Renal cortical epithelial cell (primary cell): ENCODE measurements around the gene RNGTT. TPM values are rescaled to one million over a fixed set of nuclear protein-coding genes. Genes with fewer than 3 reads are reported as not detected.
"Not testable (repeated sequence)": the region's sequence is repeated elsewhere in the genome, so short reads cannot be mapped to it uniquely, and the experiment has no call there.

Experiments
- DNase-seq: peaks from one replicate; pipeline ENCODE4 v3.0.0-alpha.2; 2011; ENCODE audit warnings: low read depth
- total RNA-seq: library from RNA; depleted of rRNA; stranded (reverse); fragments of >200 nt; gene quantifications from 2 replicates; pipeline ENCODE4 v1.2.3, GENCODE V29; 2014

Gene RNGTT
- total RNA-seq, 1 donor from 2014 or later, result 27.1 TPM

DNA sequence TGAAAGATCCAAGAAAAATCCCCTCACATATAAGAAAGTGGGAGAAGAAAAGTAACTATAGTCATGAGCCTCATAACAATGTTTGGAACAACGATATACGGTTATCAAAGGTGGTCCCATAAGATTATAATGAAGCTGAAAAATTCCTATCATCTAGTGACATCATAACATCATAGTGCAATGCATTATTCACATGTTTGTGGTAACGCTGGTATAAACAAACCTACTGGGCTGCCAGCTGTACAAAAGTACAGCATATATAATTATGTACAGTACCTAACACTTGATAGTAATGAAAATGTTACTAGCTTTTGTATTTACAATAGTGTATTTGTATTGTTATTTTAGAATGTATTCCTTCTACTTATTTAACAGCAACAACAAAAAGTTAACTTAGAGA is 240.7 kb downstream of the RNGTT start:
- DNase-seq, result no peak

DNA sequence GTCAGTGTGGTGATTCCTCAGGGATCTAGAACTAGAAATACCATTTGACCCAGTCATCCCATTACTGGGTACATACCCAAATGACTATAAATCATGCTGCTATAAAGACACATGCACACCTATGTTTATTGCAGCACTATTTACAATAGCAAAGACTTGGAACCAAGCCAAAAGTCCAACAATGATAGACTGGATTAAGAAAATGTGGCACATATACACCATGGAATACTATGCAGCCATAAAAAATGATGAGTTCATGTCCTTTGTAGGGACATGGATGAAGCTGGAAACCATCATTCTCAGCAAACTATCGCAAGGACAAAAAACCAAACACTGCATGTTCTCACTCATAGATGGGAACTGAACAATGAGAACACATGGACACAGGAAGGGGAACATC is 247.0 kb downstream of the RNGTT start:
- not testable (repeated sequence) for DNase-seq

DNA sequence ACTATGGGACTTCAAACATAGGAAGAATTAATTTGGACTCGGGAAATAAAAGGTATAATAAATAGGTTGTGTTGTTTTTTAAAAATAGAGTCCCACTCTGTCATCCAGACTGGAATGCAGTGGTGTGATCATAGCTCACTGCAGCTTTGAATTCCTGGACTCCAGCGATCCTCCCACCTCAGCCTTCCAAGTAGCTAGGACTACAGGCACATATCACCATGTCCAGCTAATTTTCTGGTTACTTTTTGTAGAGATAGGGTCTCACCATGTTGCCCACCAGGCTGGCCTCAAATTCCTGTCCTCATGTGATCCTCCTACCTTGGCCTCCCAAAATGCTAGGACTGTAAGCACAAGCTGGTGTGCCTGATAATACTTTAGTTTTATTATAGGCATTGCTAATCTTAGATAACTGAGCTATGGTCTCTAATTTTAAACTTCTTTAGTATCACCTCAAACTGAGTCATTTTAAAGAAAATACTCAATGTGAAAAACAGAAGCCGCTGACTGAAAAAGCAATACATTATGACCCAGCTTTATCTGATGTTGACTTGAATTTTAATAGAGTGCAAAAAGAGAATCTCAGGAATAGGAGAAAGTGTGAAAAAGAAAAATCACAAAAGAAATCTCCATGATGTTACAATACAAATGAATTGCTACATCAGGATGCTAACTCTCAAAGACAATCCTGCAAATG is 251.0 kb downstream of the RNGTT start:
- DNase-seq, result no peak

DNA sequence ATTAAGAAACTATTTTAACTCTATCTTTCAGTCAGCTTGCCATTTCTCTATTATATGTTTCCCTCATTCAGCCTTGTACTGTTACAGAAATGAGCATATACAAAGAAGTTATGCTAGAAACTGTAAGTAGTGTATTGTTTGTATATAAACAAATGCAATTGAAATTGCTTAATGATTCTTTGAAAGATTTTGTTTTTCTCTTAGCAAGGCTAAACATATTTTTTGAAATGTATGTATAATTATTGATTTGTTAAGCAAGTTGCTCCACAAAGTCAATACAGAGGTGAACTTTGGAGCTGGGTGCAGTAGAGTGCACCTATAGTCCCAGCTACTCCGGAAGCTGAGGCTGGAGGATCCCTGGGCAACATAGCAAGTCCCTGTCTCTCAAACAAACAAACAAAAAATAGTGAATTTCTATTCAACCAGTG is 253.6 kb downstream of the RNGTT start:
- DNase-seq, result no peak

GRCh38 chr6:88708197-88708744 is 255.1 kb downstream of the RNGTT start:
- DNase-seq, result peak; percentile 8

GRCh38 chr6:88705601-88706000 is 257.8 kb downstream of the RNGTT start:
- DNase-seq, result no peak

DNA sequence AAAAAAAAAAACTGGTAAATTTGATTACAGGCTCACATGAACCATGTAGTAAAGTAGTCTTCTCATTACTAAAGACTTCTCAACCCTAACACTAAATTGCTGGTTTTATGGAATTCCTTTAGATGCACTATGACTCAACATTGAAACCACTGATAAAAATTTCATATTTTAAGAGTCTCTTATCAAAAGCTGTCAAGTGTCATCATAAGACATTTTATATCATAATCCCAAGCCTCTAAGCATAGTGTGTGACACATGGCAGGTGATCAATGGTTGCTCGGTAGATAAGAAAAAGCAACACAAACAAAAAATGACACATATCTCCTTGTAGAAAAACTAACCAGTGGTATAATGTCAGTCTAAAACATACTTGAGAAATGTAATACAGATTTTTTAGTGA is 258.4 kb downstream of the RNGTT start:
- DNase-seq, result no peak

- no peak for DNase-seq
These were observed 260.4 kb downstream of the RNGTT start for GRCh38 chr6:88702956-88703556.

GRCh38 chr6:88698661-88699060 is 264.8 kb downstream of the RNGTT start:
- DNase-seq, result peak; percentile 41

DNA sequence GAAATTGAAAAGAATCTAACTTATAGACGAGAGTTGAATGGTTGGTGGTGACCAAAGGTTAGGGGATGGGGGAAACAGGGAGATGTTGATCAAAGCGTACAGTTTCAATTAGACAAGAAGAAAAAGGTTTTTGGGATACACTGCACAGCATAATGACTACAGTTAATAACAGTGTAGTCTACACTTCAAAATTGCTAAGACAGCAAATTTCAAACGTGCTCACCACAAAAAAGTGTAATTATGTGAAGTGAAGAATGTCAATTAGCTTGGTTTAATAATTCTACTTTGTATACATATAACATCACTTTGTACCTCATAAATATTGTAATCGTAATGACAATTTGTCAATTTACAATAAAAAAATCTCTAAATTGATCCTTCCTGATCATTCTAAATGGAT is 267.5 kb downstream of the RNGTT start:
- DNase-seq, result no peak

DNA sequence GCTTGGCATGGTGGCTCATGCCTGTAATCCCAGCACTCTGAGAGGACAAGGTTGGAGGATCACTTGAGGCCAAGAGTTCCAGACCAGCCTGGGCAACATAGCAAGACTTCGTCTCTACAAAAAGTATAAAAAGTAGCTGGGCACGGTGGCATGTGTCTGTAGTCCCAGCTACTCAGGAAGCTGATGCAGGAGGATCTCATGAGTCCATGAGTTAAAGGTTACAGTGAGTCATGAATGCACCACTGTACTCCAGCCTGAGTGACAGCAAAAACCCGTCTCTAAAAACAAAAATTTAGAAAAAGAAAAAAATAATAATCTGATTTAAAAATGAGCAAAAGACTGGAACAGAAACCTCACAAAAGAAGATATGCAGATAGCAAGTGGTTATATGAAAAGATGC is 279.7 kb downstream of the RNGTT start:
- DNase-seq, result peak; percentile 14

DNA sequence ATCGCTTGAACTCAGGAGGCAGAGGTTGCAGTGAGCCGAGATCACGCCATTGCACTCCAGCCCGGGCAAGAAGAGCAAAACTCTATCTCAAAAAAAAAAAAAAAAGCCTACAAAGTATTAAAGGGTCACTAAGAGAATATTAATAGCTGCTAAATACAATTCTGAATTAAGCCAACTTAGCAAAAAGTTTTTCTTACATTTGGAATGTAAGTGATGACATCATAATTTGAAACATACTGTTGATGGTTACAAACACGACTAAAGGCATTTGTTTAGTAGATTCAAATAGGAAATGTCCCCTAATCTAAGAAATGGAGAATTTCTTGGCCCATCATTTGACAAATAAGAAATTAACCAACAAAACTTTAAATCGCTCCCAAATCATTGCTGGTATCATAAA is 282.8 kb downstream of the RNGTT start:
- DNase-seq, result no peak

- peak; percentile 38 for DNase-seq
These were observed 283.6 kb downstream of the RNGTT start for GRCh38 chr6:88679841-88680240.

- DNase-seq, result no peak
These were observed 286.1 kb downstream of the RNGTT start for GRCh38 chr6:88677356-88677755.

DNA sequence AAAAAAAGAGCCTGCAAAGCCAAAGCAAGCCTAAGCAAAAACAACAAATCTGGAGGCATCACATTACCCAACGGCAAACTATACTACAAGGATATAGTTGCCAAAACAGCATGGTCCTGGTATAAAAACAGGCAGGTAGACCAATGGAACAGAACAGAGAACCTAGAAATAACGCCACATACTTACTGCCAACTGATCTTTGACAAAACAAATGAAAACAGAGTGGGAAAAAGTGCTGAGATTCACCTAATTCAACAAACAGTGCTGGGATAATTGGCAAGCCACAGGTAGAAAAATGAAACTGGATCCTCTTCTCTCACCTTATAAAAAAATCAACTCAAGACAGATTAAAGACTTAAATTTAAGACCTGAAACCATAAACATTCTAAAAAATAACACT is 291.8 kb downstream of the RNGTT start:
- DNase-seq, result no peak

GRCh38 chr6:88670369-88670768 is 293.0 kb downstream of the RNGTT start:
- peak; percentile 49 for DNase-seq

DNA sequence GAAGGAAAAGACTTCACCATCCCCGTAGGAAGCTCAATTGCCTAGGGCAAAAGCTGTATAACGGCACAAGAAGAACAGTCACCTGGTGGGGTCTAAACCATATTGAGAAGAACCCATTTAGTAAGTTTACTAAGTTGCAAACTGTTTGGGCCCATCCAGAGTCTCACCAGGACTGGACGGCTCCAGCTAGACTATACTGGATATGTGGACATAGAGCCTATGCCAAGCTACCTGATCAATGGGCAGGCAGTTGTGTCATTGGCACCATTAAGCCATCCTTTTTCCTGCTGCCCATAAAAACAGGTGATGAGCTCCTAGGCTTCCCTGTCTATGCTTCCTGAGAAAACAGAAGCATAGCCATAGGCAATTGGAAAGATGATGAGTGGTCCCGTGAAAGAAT is 293.9 kb downstream of the RNGTT start:
- DNase-seq, result no peak

DNA sequence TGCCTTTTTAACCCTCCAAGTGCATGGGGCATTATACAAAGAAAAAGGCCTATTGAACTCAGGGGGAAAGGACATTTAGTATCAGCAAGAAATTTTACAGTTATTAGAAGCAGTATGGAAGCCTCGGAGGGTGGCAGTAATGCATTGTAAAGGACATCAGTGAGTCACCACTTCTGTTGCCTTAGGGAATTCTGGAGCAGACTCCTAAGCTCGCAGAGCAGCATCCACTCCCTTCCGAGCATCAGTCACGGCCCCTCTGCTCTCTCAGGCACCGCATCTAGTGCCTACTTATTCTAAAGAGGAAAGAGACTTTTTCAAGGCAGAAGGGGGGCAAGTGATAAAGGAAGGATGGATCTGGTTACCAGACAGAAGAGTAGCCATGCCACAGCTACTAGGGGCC is 296.5 kb downstream of the RNGTT start:
- DNase-seq, result no peak

DNA sequence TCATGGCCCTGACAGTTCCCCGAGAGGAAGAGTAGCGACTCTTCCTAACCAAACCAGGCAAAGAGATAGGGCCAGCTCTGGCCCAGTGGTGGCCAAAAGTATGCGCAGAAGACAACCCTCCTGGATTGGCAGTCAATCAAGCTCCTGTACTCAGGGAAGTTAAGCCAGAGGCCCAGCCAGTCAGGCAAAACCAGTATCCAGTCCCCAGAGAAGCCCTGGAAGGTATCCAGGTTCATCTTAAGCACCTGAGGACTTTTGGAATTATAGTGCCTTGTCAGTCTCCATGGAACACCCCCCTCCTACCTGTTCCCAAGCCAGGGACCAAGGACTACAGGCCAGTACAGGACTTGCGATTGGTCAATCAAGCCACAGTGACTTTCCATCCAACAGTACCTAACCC is 298.3 kb downstream of the RNGTT start:
- no peak for DNase-seq

- no peak for DNase-seq
These were observed 299.6 kb downstream of the RNGTT start for GRCh38 chr6:88663801-88664200.

- peak; percentile 45 for DNase-seq
These were observed 300.7 kb downstream of the RNGTT start for GRCh38 chr6:88662653-88663174.

DNA sequence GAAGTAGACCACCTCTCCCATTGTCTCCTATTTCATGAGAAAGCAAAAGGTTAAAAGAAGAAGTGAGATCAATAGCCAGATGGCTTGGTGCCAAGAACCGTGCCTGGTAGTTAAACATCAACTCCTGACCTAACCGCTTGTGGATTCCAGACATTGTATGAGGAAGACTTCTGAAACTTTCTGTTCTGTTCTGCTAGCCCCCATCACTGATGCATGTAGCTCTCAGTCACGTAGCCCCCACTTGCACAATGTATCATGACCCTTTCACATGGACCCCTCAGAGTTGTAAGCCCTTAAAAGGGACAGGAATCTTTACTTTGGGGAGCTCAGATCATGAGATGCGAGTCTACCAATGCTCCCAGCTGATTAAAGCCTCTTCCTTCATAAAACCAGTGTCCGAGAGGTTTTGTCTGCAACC is 301.2 kb downstream of the RNGTT start:
- DNase-seq, result peak; percentile 89

- DNase-seq, result no peak
These were observed 302.3 kb downstream of the RNGTT start for GRCh38 chr6:88661136-88661535.
